Neural crest cell (in vitro differentiated cells): ENCODE measurements around the gene NMNAT2. TPM values are rescaled to one million over a fixed set of nuclear protein-coding genes. Genes with fewer than 3 reads are reported as not detected.
A peak's percentile ranks its signal among the peaks of the same experiment; 100 is the strongest.

Source experiments
- DNase-seq: peaks from one replicate; pipeline ENCODE4 v3.0.0; 2021; ENCODE audit warnings: low read depth, mixed read lengths, low spot score
- H3K27ac Mint-ChIP-seq: one replicate; pipeline ENCODE4 v1.8.0; 2021; ENCODE audit warnings: mild to moderate bottlenecking, mixed read lengths; ENCODE audit not compliant: unreplicated experiment
- H3K27me3 Mint-ChIP-seq: 2 replicates; pipeline ENCODE4 v1.8.0; 2021; ENCODE audit warnings: low read depth, mild to moderate bottlenecking, mixed read lengths
- H3K36me3 Mint-ChIP-seq: 2 replicates; pipeline ENCODE4 v1.8.0; 2021; ENCODE audit warnings: low read depth, mild to moderate bottlenecking, mixed read lengths
- H3K4me1 Mint-ChIP-seq: 2 replicates; pipeline ENCODE4 v1.8.0; 2021; ENCODE audit warnings: mixed read lengths
- H3K4me3 Mint-ChIP-seq: one replicate; pipeline ENCODE4 v1.8.0; 2021; ENCODE audit warnings: mild to moderate bottlenecking, mixed read lengths
- H3K9me3 Mint-ChIP-seq: 2 replicates; pipeline ENCODE4 v1.8.0; 2021; ENCODE audit warnings: mixed read lengths
- total RNA-seq: library from RNA; stranded (reverse); gene quantifications from 2 replicates; pipeline ENCODE4 v1.2.1, GENCODE V29; 2021
- TF ChIP-seq, protein P1 (sequence below): fragments of 200-600 bp; sonication (generic); conservative IDR thresholded peaks from 2 replicates; pipeline ENCODE4 v1.5.0; 2021; ENCODE audit warnings: antibody characterized with exemption, mild to moderate bottlenecking

Gene NMNAT2
- total RNA-seq, 1 donor from 2014 or later, result 4.5 TPM

DNA sequence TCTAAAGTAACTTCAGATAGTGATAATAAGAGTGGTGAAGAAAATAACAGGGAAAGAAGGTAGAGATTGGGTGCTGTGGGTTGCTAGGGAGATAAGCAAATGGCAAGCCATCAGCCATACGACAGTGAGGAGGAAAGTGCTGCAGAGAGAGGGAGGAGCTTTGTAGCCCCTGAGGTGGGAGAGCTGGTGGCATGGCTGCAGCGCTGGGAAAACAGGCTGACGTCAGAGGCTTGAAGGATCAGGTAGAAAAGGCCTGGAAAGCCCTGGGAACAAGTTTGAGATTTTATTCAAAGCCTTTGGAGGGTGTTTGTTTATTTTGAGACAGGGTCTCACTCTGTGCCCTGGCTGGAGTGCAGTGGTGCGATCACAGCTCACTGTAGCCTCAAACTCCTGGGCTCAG, 109.5 kb downstream of the NMNAT2 start:
- DNase-seq, result no peak
- Mint-ChIP-seq H3K27me3 (no peaks in the 10 kb centered on the region), H3K36me3 (no peaks in the 10 kb centered on the region), H3K9me3 (no peaks in the 10 kb centered on the region), H3K4me3 (no peak overlapping the region), H3K4me1 (peaks cover 23% of the 10 kb centered on the region), H3K27ac (no peak overlapping the region)
- TF ChIP-seq, protein P1, sequence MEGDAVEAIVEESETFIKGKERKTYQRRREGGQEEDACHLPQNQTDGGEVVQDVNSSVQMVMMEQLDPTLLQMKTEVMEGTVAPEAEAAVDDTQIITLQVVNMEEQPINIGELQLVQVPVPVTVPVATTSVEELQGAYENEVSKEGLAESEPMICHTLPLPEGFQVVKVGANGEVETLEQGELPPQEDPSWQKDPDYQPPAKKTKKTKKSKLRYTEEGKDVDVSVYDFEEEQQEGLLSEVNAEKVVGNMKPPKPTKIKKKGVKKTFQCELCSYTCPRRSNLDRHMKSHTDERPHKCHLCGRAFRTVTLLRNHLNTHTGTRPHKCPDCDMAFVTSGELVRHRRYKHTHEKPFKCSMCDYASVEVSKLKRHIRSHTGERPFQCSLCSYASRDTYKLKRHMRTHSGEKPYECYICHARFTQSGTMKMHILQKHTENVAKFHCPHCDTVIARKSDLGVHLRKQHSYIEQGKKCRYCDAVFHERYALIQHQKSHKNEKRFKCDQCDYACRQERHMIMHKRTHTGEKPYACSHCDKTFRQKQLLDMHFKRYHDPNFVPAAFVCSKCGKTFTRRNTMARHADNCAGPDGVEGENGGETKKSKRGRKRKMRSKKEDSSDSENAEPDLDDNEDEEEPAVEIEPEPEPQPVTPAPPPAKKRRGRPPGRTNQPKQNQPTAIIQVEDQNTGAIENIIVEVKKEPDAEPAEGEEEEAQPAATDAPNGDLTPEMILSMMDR, result no peak

DNA sequence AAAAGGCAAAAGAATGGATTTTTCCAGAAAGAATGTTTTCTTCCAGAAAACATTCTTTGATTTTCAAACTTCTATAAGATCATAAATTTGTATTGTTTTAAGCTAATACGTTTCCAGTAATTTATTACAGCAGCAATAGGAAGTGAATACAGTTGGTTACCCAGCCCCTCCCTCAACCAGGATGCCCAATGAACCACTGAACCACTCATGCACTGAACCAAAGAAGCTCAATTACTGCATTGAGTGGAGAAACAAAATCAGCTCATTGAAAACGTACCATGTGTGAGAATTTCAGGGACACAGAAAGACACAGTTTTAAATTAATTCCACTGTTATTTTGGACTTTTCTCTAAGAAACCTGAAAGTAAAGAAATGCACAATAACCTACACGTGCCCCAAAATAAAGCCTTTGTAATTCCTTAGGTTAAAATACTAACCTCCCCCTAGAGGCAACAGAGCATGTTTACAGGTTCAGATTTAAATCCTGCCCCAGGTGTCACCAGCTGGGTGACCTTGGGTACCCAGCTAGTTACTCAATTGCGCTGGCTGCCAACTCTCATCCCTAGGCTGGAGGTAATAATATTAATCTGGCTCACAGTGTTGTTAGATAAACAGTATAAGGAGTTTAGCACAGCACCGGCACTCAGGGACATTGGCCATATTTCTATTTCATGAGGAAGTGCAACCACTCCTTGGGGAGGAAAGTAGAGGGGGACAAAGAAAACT, 111.7 kb downstream of the NMNAT2 start:
- Mint-ChIP-seq H3K4me1 (peaks cover 24% of the 10 kb centered on the region), H3K9me3 (no peaks in the 10 kb centered on the region), H3K27me3 (no peaks in the 10 kb centered on the region), H3K27ac (no peak overlapping the region), H3K4me3 (no peak overlapping the region), H3K36me3 (no peaks in the 10 kb centered on the region)
- TF ChIP-seq, protein P1, result peak; percentile 43
- no peak for DNase-seq

DNA sequence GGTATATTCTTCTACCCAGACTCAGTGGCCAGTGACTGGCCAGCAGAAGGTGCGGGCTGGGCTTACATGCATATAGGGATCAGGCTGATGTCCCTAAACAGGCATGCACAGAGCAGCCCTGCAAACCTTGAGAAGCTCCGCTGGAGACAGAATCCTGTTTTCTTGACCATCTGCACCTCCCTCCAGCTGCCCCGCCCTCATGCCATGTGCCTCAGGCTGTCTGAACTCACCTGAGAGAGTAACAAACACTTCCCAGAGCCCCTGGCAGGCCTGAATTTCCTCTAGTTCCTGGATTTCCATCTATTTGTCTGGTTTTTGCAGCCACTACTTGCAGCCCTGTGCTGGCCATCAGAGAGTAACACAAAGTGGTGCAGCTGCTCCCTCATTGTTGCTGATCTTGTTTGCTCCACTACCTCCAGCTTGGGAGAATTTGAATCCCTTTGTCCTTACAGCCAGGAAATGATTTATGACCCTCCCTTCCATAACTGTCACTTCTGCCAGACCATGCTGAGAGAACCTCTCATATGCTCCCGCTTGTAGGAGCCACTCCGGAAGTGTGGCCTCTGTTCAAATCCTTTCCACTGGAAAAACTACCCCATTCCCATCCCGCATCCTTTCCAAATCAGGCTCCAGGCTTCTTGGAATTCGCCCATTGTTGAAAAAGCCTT, 113.6 kb downstream of the NMNAT2 start:
- H3K4me3 Mint-ChIP-seq, result no peak overlapping the region
- no peak for DNase-seq
- no peaks in the 10 kb centered on the region for H3K27me3 Mint-ChIP-seq
- TF ChIP-seq, protein P1, result no peak
- no peak overlapping the region for H3K27ac Mint-ChIP-seq
- H3K36me3 Mint-ChIP-seq, result no peaks in the 10 kb centered on the region
- H3K9me3 Mint-ChIP-seq, result no peaks in the 10 kb centered on the region
- peaks cover 24% of the 10 kb centered on the region for H3K4me1 Mint-ChIP-seq

DNA sequence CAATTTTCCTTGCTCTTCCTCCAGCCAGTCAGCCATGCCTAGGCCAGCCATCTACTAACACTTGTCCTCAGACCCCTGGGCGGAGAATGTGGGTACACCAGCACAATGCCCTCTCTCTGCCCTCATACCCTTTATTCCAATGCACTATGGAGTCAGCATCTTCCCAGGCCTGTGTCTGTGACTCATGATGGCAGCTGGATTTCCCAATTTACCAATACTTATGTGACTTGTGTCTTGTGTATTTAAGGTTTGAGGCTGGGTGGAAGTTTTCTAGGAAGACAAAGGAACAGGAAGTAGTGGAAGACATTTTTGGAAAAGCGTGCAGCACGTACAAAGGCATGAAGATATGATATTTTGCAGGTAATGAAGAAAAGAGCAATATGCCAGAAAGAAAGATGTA, 114.3 kb downstream of the NMNAT2 start:
- Mint-ChIP-seq H3K9me3 (no peaks in the 10 kb centered on the region), H3K4me1 (peaks cover 24% of the 10 kb centered on the region), H3K36me3 (no peaks in the 10 kb centered on the region), H3K4me3 (no peak overlapping the region), H3K27me3 (no peaks in the 10 kb centered on the region), H3K27ac (no peak overlapping the region)
- TF ChIP-seq, protein P1, result no peak
- DNase-seq, result no peak

DNA sequence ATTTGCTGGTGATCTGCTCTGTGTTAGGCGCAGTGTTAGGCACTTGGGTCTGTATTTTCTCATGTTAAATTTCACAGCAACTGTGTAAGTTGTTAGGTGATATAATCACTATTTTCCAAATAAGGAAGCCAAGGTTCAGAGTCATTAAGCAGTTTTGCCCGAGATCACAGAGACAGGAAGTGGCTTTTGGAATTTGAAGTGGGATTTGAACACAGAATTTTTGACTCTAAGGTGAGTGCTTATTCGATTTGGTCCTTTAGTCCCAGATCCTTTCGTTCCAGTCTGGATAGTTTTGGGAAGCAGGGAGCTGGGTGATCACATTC, 114.9 kb downstream of the NMNAT2 start:
- Mint-ChIP-seq H3K9me3 (no peaks in the 10 kb centered on the region), H3K27me3 (no peaks in the 10 kb centered on the region), H3K4me3 (no peak overlapping the region), H3K4me1 (peaks cover 24% of the 10 kb centered on the region), H3K27ac (no peak overlapping the region), H3K36me3 (no peaks in the 10 kb centered on the region)
- DNase-seq, result no peak
- TF ChIP-seq, protein P1, result no peak
